ENCODE data around the gene ARSJ.

DNA sequence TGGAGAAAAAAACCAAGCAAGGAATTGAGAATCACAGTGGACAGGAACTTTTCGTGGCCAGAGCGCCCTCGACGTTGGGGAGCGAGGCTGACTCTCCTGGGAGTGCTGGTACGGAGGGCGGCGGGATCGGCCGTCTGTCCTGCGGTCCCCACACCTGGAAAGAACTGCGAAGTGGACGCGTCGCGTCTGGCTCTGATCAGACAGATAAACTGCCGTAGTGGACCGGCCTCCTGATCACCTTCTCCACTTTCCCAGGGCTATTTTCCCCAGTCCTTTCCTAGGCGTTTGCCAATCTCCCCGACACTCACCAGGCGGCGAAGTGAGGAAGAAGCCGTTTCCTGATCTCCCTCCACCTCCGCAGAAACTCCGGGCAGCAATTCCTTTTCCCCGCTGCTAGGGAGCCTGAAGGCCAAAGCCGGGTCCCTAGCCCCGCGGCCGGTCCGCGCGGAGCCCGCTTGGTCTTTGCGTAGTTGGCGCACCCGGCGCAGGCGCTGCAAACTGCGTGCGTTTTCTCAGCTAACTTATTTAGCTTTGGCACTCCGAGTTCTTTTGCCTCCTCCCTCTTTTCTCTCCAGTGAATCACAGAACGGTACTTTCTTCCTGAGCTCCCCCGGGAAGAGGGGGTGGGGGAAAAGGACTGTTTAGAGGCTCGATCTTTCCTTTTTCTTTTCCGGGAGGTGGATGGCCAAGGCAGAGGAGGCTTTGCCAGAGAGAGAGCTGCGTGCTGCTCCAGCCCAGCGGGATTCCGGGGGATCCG, at the start of gene ARSJ:
- no peak for TF ChIP-seq CTCF (IDR thresholded peaks at IDR 0.05 in 4 of 5, conservative IDR thresholded peaks at IDR 0.05 in 1 of 5)
- peak in 1 of 2 donors; percentile 23 for TF ChIP-seq POLR2A (IDR thresholded peaks at IDR 0.05)
